Sigmoid colon (tissue), 7 donors: ENCODE data around the gene AP1S3. TPM values are rescaled to one million over a fixed set of nuclear protein-coding genes. Genes with fewer than 3 reads are reported as not detected.

Experiments used
- DNase-seq: peaks from one replicate; pipeline ENCODE4 v3.0.0-alpha.2; 2019
- H3K27ac ChIP-seq, 4 donors: fragments of 200-600 bp; sonication (generic); one replicate each; pipeline ENCODE4 v1.5.1; 2016 to 2019; ENCODE audit warnings: mild to moderate bottlenecking in 1 of 4
- H3K27me3 ChIP-seq, 3 donors: fragments of 200-600 bp; sonication (generic); one replicate each; pipeline ENCODE4 v1.5.1; 2019; ENCODE audit warnings: mild to moderate bottlenecking in 1 of 3
- H3K36me3 ChIP-seq, 4 donors: fragments of 200-600 bp; sonication (generic); one replicate each; pipeline ENCODE4 v1.5.1; 2016 to 2019
- H3K4me1 ChIP-seq, 4 donors: fragments of 200-600 bp; sonication (generic); one replicate each; pipeline ENCODE4 v1.5.1; 2017 to 2019
- H3K4me3 ChIP-seq, 4 donors: fragments of 200-600 bp; sonication (generic); one replicate each; pipeline ENCODE4 v1.5.1; 2017 to 2019; ENCODE audit warnings: mild to moderate bottlenecking in 2 of 4, moderate library complexity in 1 of 4
- H3K9me3 ChIP-seq, 4 donors: fragments of 200-600 bp in 3 of 4; sonication (generic) in 3 of 4; one replicate each; pipeline versions ENCODE4 v1.5.1 to v1.6.1; 2013 to 2019
- CTCF ChIP-seq, 4 experiments: fragments of 450-650 bp in 3 of 4; fragments of 200-600 bp in 1 of 4; IDR thresholded peaks; one replicate each; pipeline ENCODE4 v1.5.1; 2016 to 2019; ENCODE audit warnings: antibody characterized with exemption in 4 of 4, mild to moderate bottlenecking in 3 of 4, moderate library complexity in 2 of 4
- EP300 ChIP-seq, 4 donors: sonication (generic); formaldehyde crosslinking; IDR thresholded peaks; one replicate each; pipeline ENCODE4 v1.6.1; 2017; ENCODE audit warnings: antibody characterized with exemption in 4 of 4
- POLR2A ChIP-seq, 2 donors: fragments of 450-650 bp; IDR thresholded peaks; one replicate each; pipeline ENCODE4 v1.6.1; 2016; ENCODE audit warnings: antibody characterized with exemption in 2 of 2, mild to moderate bottlenecking in 2 of 2, moderate library complexity in 2 of 2
- POLR2AphosphoS5 ChIP-seq, 4 donors: sonication (generic); formaldehyde crosslinking; IDR thresholded peaks; one replicate each; pipeline ENCODE4 v1.6.1; 2017; ENCODE audit warnings: antibody characterized with exemption in 4 of 4
- WGBS, 2 donors: extraction: QIAGEN DNeasy Blood & Tissue Kit; methylation state at CpG; one replicate each; pipeline ENCODE4 v1.1.7; 2013; 5-methylcytosine and 5-hydroxymethylcytosine counted together
- intact Hi-C: fragments of 100-400 bp; cut with DNase I; formaldehyde crosslinking; loops from one replicate; pipeline ENCODE4 v1.15.1; 2023
- polyA plus RNA-seq, 3 donors: library from polyadenylated mRNA; stranded (reverse); fragments of 200-250 nt; gene quantifications; one replicate each; pipeline ENCODE4 v1.2.3, GENCODE V29; 2013
- total RNA-seq, 4 donors: library from RNA; depleted of rRNA; stranded (reverse); fragments of >200 nt; gene quantifications; one replicate each; pipeline ENCODE4 v1.1.0, GENCODE V29; 2016
- donor health status: healthy with polysubstance abuse.
- donor health status: Bipolar disorder and iron deficiency.
- donor health status: healthy.

The AP1S3 gene
- total and polyA plus RNA-seq, 7 donors = 0.14 to 7.2 (median 3.0) TPM; not detected in 2

DNA sequence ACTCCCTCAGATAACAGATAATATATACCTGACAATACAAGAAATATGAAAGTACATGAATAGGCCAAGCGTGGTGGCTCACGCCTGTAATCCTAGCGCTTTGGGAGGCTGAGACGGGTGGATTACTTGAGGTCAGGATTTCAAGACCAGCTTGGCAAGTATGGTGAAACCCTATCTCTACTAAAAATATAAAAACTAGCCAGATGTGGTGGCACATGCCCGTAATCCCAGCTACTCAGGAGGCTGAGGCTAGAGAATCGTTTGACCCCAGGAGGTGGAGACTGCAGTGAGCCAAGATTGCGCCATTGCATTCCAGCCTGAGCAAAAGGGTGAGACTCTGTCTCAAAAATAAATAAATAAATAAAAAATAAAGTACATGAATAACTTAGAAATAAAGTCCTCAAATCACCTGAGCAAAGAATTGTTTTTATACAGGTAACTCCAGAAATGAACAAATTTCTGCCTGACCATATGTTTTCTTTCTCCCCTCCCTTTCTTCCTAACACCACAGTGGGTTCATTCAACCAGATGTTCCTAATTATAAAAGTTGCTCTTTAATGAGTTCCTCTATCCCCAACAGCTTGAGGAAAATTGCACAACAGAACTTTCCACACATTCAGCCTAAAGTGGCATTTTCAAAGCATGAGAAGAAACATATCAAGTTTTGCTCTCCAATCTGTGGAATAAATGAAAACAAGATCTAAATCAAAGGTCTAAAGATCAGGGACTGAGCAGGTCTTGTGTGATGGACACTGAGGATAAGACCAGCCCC is 33.6 kb upstream of the AP1S3 start:
- H3K4me3 ChIP-seq = no peak overlapping the region
- no peak overlapping the region for H3K27ac ChIP-seq
- H3K9me3 ChIP-seq = no peaks in the 10 kb centered on the region
- H3K4me1 ChIP-seq = no peaks in the 10 kb centered on the region
- DNase-seq = no peak
- no peaks in the 10 kb centered on the region for H3K27me3 ChIP-seq
- WGBS, 2 donors = 93 to 95% methylated on average over 7 of the region's 7 CpGs
- H3K36me3 ChIP-seq = peaks cover 0 to 34% (median 3%) of the 10 kb centered on the region in 4 donors
- intact Hi-C loops = no loop called here
- TF ChIP-seq POLR2AphosphoS5 (IDR thresholded peaks at IDR 0.05) = no peak

- H3K4me3 ChIP-seq = no peak overlapping the region
- 76 to 95% methylated on average over 3 of the region's 3 CpGs for WGBS, 2 donors
- H3K27ac ChIP-seq = no peak overlapping the region
- H3K27me3 ChIP-seq = no peaks in the 10 kb centered on the region
- peaks cover 0 to 5% (median 0%) of the 10 kb centered on the region in 4 donors for H3K4me1 ChIP-seq
- TF ChIP-seq POLR2AphosphoS5 (IDR thresholded peaks at IDR 0.05) (no peak), POLR2A (IDR thresholded peaks at IDR 0.05) (no peak), EP300 (IDR thresholded peaks at IDR 0.05) (no peak), CTCF (IDR thresholded peaks at IDR 0.05) (no peak)
- H3K36me3 ChIP-seq = peaks cover 0 to 10% (median 0%) of the 10 kb centered on the region in 4 donors
- intact Hi-C loops = no loop called here
- DNase-seq = no peak
- H3K9me3 ChIP-seq = no peaks in the 10 kb centered on the region
Measured at GRCh38 chr2:223868005-223868404, 30.6 kb upstream of the AP1S3 start.

- no peaks in the 10 kb centered on the region for H3K27me3 ChIP-seq
- 64 to 88% methylated on average over 2 of the region's 2 CpGs for WGBS, 2 donors
- H3K9me3 ChIP-seq = no peaks in the 10 kb centered on the region
- TF ChIP-seq CTCF (IDR thresholded peaks at IDR 0.05) (no peak), EP300 (IDR thresholded peaks at IDR 0.05) (no peak), POLR2A (IDR thresholded peaks at IDR 0.05) (no peak), POLR2AphosphoS5 (IDR thresholded peaks at IDR 0.05) (no peak)
- H3K36me3 ChIP-seq = peaks cover 0 to 6% (median 0%) of the 10 kb centered on the region in 4 donors
- no peak overlapping the region for H3K27ac ChIP-seq
- intact Hi-C loops = no loop called here
- peaks cover 0 to 5% (median 0%) of the 10 kb centered on the region in 4 donors for H3K4me1 ChIP-seq
- no peak for DNase-seq
- no peak overlapping the region for H3K4me3 ChIP-seq
Measured at GRCh38 chr2:223865907-223866508, 28.6 kb upstream of the AP1S3 start.

GRCh38 chr2:223865124-223865523 is 27.7 kb upstream of the AP1S3 start:
- 71 to 89% methylated on average over 4 of the region's 4 CpGs for WGBS, 2 donors
- Histone ChIP-seq H3K4me3 (no peak overlapping the region), H3K36me3 (peaks cover 0 to 3% (median 0%) of the 10 kb centered on the region in 4 donors), H3K4me1 (peaks cover 0 to 5% (median 0%) of the 10 kb centered on the region in 4 donors), H3K9me3 (no peaks in the 10 kb centered on the region), H3K27me3 (no peaks in the 10 kb centered on the region), H3K27ac (no peak overlapping the region)
- no peak for TF ChIP-seq EP300 (IDR thresholded peaks at IDR 0.05)
- TF ChIP-seq CTCF (IDR thresholded peaks at IDR 0.05) = no peak
- TF ChIP-seq POLR2AphosphoS5 (IDR thresholded peaks at IDR 0.05) = no peak
- no peak for TF ChIP-seq POLR2A (IDR thresholded peaks at IDR 0.05)
- intact Hi-C loops = no loop called here
- DNase-seq = no peak

DNA sequence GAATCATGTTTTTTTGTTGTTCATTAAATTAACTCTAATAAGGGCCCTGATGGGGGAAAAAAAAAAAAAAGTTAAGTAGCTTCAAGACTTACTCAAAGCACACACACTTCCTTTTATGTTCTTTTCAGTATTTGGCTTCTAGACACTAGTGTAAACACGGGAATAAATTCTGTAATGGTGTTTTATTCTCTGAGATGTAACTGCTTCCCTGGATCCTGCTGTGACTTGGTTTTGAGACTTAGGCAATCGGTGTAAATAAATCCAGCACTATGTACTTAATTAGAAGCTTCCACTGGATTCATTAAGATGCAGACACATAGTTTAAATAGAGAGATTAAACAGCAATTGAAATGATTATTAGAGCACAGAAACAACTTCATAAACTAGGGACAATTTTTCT is 26.1 kb upstream of the AP1S3 start:
- H3K36me3 ChIP-seq = no peaks in the 10 kb centered on the region
- intact Hi-C loops = no loop called here
- H3K4me1 ChIP-seq = peaks cover 0 to 5% (median 0%) of the 10 kb centered on the region in 4 donors
- H3K27ac ChIP-seq = no peak overlapping the region
- H3K9me3 ChIP-seq = no peaks in the 10 kb centered on the region
- WGBS, 2 donors = 73 to 84% methylated on average over 2 of the region's 2 CpGs
- H3K27me3 ChIP-seq = no peaks in the 10 kb centered on the region
- H3K4me3 ChIP-seq = no peak overlapping the region
- DNase-seq = no peak
- TF ChIP-seq CTCF (IDR thresholded peaks at IDR 0.05) = no peak
- no peak for TF ChIP-seq POLR2AphosphoS5 (IDR thresholded peaks at IDR 0.05)
- no peak for TF ChIP-seq POLR2A (IDR thresholded peaks at IDR 0.05)
- no peak for TF ChIP-seq EP300 (IDR thresholded peaks at IDR 0.05)
